ENCODE results near the gene ALX3.
"Not testable (repeated sequence)": the region's sequence is repeated elsewhere in the genome, so short reads cannot be mapped to it uniquely, and the experiment has no call there.

The ALX3 gene

DNA sequence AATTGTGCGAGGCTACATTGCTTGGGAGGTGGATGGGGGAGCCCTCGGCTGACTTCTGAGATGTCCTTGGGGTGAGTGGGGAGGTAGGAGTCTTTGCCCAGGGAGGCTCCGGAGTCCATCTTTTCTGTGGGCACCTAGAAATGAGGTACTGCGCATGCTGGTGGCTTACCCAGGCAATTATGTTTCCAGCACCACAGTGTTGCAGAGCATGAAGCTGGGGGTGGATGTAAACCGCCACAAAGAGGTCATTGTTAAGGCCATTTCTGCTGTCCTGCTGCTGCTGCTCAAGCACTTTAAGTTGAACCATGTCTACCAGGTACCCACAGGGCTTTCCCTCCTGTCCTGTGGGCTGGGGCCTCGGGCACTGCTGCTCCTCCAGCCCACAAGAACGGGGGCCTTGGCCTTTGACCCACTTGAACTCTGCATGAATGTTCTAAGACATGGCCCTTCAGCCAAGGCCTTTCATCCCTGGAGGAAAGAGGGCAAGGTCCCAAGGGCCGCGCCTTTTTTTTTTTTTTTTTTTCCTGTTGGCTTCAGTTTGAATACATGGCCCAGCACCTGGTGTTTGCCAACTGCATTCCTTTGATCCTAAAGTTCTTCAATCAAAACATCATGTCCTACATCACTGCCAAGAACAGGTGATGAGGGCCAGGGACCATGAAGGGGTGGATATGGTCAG lies 21.4 kb downstream of the ALX3 start:
- H3K27me3 Mint-ChIP-seq: no peaks in the 10 kb centered on the region
- peaks cover 64% of the 10 kb centered on the region for H3K36me3 Mint-ChIP-seq (ENCODE audit: low read depth)
- H3K9me3 Mint-ChIP-seq: no peaks in the 10 kb centered on the region
- H3K4me1 Mint-ChIP-seq (ENCODE audit: low read depth): no peaks in the 10 kb centered on the region
- no peak overlapping the region for H3K4me3 Mint-ChIP-seq
- H3K27ac Mint-ChIP-seq: no peak overlapping the region

DNA sequence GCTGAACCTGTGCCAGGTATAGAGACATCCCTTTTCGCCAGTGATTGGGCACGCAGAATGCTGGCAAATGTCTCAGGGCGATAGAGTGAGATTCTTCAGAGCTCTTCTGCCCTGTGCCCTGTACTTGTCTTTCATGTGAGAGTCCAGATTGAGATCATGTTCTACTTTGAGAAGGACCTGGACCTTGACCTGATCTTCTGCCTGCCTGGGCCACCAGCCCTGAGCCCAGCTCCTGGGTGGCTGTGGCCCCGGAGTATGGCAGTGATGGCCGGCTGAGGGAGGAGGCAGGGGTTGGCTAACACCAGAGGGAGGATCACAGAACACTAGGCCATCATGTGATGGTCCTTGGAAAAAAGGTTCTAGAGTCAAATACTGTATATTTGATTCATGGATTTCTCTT lies 22.2 kb downstream of the ALX3 start:
- H3K9me3 Mint-ChIP-seq: no peaks in the 10 kb centered on the region
- no peaks in the 10 kb centered on the region for H3K4me1 Mint-ChIP-seq (ENCODE audit: low read depth)
- H3K36me3 Mint-ChIP-seq (ENCODE audit: low read depth): peaks cover 60% of the 10 kb centered on the region
- no peak overlapping the region for H3K4me3 Mint-ChIP-seq
- H3K27me3 Mint-ChIP-seq: no peaks in the 10 kb centered on the region
- H3K27ac Mint-ChIP-seq: no peak overlapping the region

DNA sequence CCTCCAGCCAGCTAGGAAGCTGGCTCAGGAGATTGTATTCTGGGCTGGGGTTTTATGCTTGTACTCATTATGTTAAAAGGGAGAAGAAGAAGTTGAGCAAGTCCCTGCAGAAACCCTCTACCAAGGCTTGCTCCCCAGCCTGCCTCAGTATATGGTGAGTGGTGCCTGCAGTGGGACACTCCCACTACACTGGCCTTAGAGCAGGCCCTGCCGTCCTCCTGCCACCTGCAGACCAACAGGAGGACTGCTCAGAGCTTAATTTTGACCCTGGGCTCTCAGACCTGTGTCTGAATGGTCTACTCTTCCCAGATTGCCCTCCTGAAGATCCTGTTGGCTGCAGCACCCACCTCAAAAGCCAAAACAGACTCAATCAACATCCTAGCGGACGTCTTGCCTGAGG lies 23.0 kb downstream of the ALX3 start:
- no peaks in the 10 kb centered on the region for H3K4me1 Mint-ChIP-seq (ENCODE audit: low read depth)
- no peaks in the 10 kb centered on the region for H3K27me3 Mint-ChIP-seq
- no peak overlapping the region for H3K4me3 Mint-ChIP-seq
- H3K27ac Mint-ChIP-seq: no peak overlapping the region
- H3K36me3 Mint-ChIP-seq (ENCODE audit: low read depth): peaks cover 58% of the 10 kb centered on the region
- H3K9me3 Mint-ChIP-seq: no peaks in the 10 kb centered on the region

DNA sequence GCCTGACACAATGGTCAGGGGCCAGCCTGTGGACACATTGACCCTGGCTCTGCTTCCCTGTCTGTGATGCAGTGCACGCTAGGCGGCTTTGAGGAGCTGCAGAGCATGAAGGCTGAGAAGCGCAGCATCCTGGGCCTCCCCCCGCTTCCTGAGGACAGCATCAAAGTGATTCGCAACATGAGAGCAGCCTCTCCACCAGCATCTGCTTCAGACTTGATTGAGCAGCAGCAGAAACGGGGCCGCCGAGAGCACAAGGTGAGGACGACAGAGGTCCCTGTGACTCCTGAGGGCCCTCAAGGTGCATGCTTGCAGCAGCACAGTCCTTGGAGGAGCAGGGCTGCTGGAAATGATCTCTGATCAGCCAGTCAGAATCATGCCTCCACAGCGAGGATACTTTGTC lies 27.5 kb downstream of the ALX3 start:
- H3K9me3 Mint-ChIP-seq: no peaks in the 10 kb centered on the region
- peaks cover 3% of the 10 kb centered on the region for H3K4me1 Mint-ChIP-seq (ENCODE audit: low read depth)
- no peak overlapping the region for H3K27ac Mint-ChIP-seq
- H3K4me3 Mint-ChIP-seq: no peak overlapping the region
- peaks cover 67% of the 10 kb centered on the region for H3K36me3 Mint-ChIP-seq (ENCODE audit: low read depth)
- no peaks in the 10 kb centered on the region for H3K27me3 Mint-ChIP-seq

DNA sequence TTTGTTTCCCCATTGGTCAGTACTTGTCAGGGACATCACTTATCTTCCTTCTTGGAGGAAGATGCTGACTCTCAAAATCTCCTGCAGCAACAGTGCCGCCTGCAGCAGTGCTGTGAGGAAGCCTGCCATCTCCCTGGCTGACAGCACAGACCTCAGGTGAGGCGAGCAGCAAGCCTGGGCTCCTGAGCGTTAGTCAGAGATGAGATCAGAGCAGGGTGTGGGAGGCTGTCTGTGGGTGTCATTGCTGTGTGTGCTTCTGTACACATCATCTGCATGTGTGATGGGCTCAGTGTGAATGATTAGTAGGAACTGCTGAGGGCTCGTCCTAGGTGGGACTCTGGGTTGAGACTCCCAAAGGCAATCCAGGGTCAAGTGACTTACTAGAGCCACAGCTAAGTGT lies 29.9 kb downstream of the ALX3 start:
- Mint-ChIP-seq H3K27me3 (no peaks in the 10 kb centered on the region), H3K4me1 (ENCODE audit: low read depth) (peaks cover 18% of the 10 kb centered on the region), H3K36me3 (ENCODE audit: low read depth) (peaks cover 56% of the 10 kb centered on the region), H3K4me3 (no peak overlapping the region), H3K9me3 (no peaks in the 10 kb centered on the region), H3K27ac (no peak overlapping the region)

DNA sequence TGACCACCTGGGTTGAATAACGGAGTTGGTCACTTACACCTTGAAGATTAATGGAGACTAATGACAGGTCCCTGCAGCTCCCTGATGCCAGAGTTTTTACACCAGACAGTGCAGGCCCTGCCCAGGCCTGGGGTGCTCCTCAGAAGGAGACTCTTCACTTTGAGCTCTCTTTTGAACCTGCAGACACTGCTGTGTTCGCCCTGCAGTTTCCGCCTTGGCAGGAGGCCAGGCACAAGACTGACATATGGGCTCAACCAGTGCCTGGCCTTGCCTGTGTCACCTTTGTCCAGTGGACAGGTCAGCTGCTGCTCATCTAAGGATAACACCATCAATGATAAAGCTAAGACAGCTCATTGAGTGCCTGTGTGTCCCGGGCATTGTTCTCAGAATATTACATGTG lies 30.8 kb downstream of the ALX3 start:
- Mint-ChIP-seq H3K4me3 (no peak overlapping the region), H3K4me1 (ENCODE audit: low read depth) (peaks cover 24% of the 10 kb centered on the region), H3K36me3 (ENCODE audit: low read depth) (peaks cover 53% of the 10 kb centered on the region), H3K27ac (no peak overlapping the region), H3K27me3 (no peaks in the 10 kb centered on the region), H3K9me3 (no peaks in the 10 kb centered on the region)

DNA sequence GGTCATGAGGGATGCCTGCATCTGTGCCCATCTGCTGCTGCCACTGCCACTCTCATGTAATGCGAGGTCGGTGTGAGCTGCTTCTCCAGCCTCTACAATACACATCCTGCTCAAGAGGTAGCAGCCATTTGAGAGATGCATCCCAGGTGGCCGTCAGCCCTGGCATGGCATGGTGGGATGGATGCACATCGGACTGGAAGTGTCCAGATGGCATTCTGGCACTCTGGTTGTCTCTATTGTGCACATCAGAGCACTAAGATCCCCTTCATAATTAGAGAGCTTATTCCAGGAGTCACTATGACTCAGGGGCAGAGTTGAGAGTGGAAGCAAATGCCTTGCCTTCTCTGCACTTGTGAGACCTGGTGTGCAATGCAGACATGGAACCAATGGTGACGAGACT lies 32.2 kb downstream of the ALX3 start:
- Mint-ChIP-seq H3K4me3 (no peak overlapping the region), H3K9me3 (no peaks in the 10 kb centered on the region), H3K27me3 (no peaks in the 10 kb centered on the region), H3K4me1 (ENCODE audit: low read depth) (peaks cover 35% of the 10 kb centered on the region), H3K27ac (no peak overlapping the region), H3K36me3 (ENCODE audit: low read depth) (peaks cover 48% of the 10 kb centered on the region)

DNA sequence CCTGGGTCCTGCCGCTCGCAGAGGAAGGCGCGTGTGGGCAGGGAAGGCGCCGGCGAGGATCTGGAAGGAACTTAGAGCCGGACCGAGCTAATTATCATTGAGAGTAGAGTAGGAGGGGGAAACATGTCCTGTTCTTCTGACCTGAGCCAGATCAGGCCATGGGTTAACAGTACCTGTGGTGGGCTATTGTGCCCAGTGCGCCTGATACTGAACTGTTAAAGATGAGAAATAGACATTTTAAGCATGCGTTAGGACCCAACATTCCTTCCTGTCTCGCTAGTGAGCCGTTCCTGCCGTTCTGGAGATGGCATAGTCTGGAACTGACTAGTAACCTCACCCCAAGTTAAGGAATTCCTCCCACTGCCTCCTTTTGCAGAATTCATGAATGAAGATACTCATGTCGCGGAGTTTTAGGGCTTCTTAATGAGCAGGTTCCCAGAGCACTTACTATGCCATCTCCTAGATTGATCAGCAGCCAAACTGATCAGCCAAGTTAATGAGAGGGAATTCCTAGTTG lies 35.2 kb downstream of the ALX3 start:
- Mint-ChIP-seq H3K27me3 (no peaks in the 10 kb centered on the region), H3K36me3 (ENCODE audit: low read depth) (peaks cover 28% of the 10 kb centered on the region), H3K27ac (peak overlapping the region; percentile 81), H3K9me3 (no peaks in the 10 kb centered on the region), H3K4me3 (peak overlapping the region; percentile 94), H3K4me1 (ENCODE audit: low read depth) (peaks cover 45% of the 10 kb centered on the region)

DNA sequence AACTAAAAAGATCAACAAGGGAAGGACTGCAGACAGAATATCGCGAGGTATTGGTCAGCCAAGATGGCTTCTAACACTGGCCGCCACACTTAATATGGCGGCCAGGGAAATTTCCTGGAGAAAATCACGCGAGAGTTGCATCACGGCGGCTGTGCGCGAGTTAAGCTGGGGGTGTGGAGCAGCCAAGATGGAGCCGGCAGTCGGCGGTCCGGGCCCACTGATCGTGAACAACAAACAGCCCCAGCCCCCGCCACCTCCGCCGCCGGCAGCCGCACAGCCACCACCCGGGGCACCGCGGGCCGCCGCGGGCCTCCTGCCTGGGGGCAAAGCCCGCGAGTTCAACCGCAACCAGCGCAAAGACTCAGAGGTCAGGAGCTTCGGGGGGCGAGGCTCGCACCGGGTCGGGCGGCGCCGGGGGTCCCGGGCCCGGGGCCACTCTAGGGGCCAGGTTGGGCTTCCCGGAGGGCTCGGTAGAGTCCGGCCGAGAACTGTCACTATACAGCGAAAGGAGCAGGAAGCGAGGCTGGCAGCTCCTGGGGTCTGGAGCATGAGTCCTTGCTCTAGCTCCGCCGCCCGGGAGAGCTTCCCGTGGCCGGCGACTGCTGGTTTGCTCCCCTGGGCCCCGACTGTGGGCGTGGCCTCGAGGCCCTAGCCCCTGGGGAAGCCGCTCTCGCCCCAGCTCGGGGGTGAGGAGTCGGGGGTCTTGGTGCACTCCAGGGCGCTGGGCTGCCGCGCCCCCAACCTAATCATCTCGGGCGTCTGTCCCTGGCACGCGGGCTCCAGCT lies 35.8 kb downstream of the ALX3 start, which contains the start of gene STRIP1:
Gene STRIP1, plus strand, starts transcription at position 174 of the 785 bp plus-strand sequence. Its CDS starts 14 bp downstream, at position 188.
- H3K27ac Mint-ChIP-seq: peak within 1 kb of the TSS; percentile 84
- H3K4me3 Mint-ChIP-seq: peak within 1 kb of the TSS; percentile 94
- peaks cover 23% of the 10 kb centered on the region for H3K36me3 Mint-ChIP-seq (ENCODE audit: low read depth)
- H3K9me3 Mint-ChIP-seq: no peaks in the 10 kb centered on the region
- peaks cover 49% of the 10 kb centered on the region for H3K4me1 Mint-ChIP-seq (ENCODE audit: low read depth)
- no peaks in the 10 kb centered on the region for H3K27me3 Mint-ChIP-seq

DNA sequence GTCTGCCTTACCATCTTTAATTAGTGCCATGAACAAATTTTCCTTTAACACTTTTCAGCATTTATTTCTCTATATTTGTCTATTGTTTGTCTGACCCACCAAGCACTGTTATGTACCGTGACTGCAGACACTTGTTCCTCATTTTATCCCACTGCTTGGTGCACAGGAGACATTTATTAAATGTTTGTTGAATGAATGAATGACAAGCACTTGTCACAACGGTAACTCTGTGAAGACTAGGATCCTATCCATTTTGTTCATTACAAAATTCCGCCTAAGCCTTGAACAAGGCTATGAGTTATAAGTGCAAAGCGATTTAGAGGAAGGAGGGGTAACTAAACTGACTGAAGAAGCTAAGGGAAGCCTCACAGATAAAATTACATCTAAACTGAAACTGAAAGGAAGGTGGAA lies 36.4 kb downstream of the ALX3 start:
- H3K4me1 Mint-ChIP-seq (ENCODE audit: low read depth): peaks cover 49% of the 10 kb centered on the region

DNA sequence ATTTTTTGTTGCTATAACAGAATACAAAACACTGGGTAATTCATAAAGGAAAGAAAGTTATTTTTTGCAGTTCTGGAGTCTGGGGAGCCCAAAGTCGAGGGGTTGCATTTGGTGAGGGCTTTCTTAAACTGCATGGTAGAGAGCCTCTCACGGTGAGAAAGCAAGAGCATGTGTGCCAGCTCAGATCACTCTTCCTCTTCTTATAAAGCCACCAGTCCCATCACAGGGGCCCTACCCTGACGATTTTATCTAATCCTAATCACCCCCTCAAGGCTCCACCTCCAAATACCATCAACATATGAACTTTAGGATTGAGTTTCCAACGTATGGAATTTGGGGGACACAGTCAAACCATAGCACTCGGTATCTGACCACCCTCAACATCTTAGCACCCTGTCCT lies 37.1 kb downstream of the ALX3 start:
- peak overlapping the region; percentile 84 for H3K27ac Mint-ChIP-seq
- H3K9me3 Mint-ChIP-seq: no peaks in the 10 kb centered on the region
- H3K4me3 Mint-ChIP-seq: peak overlapping the region; percentile 82
- no peaks in the 10 kb centered on the region for H3K27me3 Mint-ChIP-seq
- peaks cover 11% of the 10 kb centered on the region for H3K36me3 Mint-ChIP-seq (ENCODE audit: low read depth)
- peaks cover 49% of the 10 kb centered on the region for H3K4me1 Mint-ChIP-seq (ENCODE audit: low read depth)

More for the DNA sequence above, 36.4 kb downstream of the ALX3 start:
- Mint-ChIP-seq H3K27me3 (no peaks in the 10 kb centered on the region), H3K4me3 (peak overlapping the region; percentile 82), H3K27ac (peak overlapping the region; percentile 84), H3K9me3 (no peaks in the 10 kb centered on the region), H3K36me3 (ENCODE audit: low read depth) (peaks cover 17% of the 10 kb centered on the region)

DNA sequence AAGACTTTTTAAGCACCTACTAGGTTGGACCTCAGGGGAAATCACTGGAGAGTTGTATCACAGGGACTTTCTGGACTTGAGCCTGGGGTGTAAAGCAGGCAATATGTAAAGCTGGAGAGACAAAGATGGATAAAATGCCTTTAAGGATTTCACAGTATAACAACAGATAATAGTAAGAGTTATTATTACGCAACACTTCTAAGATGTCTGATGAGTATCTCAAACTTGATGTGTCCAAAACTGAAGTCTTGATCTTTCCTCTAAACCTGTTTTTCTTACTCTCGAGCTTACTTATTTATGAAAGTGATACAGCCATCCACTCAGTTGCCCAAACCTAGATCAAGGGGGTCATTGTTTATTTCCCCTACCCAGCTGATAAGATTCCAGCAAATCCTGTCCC lies 38.1 kb downstream of the ALX3 start:
- Mint-ChIP-seq H3K9me3 (no peaks in the 10 kb centered on the region), H3K4me1 (ENCODE audit: low read depth) (peaks cover 49% of the 10 kb centered on the region), H3K27ac (no peak overlapping the region), H3K27me3 (no peaks in the 10 kb centered on the region), H3K36me3 (ENCODE audit: low read depth) (peaks cover 3% of the 10 kb centered on the region), H3K4me3 (no peak overlapping the region)

DNA sequence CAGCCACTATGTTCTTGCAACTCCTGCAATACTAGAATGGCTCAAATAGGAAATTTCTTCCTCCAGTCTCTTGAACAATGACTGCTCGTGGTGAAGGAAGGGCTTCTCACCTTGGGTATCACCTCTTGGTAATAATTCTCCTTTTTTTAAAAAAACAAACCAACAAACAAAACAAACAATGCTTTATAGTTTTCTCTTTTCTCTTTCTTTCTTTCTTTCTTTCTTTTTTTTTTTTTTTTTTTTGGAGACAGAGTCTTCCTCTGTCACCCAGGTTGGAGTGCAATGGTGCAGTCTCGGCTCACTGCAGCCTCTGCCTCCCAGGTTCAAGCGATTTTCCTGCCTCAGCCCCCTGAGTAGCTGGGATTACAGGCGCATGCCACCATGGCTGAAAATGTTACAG lies 39.8 kb downstream of the ALX3 start:
- not testable (repeated sequence) for H3K27me3 Mint-ChIP-seq; H3K36me3 Mint-ChIP-seq (ENCODE audit: low read depth); H3K9me3 Mint-ChIP-seq
- Mint-ChIP-seq H3K4me3 (peak overlapping the region; percentile 79), H3K27ac (peak overlapping the region; percentile 84), H3K4me1 (ENCODE audit: low read depth) (peaks cover 36% of the 10 kb centered on the region)

DNA sequence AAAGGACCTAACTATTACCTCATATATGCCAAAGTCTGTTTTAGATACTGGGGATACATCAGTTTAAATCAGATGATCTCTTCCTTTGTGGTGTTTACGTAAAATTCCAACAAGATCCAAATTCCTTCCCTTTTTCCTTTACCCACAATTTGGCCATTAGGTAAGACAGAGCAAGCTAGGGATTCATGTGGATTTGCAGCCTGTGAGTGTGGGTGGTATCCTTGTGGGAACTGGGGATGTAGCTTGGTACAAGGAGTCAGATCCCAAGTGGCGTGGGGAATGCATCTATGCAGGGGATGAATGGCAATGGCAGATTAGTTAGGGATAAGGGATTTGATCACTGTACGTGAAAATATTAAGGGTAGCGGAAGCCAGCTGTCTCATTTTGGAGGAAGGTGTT lies 45.9 kb downstream of the ALX3 start:
- Mint-ChIP-seq H3K4me3 (no peak overlapping the region), H3K9me3 (no peaks in the 10 kb centered on the region), H3K36me3 (ENCODE audit: low read depth) (peaks cover 46% of the 10 kb centered on the region), H3K4me1 (ENCODE audit: low read depth) (no peaks in the 10 kb centered on the region), H3K27ac (no peak overlapping the region), H3K27me3 (no peaks in the 10 kb centered on the region)

DNA sequence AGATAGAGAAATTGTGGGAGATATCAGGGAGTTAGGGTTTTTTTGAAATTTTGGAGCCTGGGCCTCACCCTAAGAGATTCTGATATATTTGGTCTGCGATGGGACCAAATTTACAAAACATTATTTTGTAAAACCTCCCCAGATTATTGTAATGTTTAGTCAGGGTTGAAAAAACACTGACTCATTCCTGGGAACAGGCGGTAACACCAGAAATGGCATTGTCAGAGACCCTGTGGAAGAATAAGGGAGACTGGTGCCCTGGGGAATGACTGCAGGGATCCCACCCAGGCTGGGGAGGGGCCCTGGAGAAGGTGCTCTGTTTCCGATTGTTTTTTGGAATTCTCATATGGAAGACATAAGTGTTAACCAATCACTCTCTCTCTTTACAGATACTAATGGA lies 49.2 kb downstream of the ALX3 start:
- no peak overlapping the region for H3K27ac Mint-ChIP-seq

More for the DNA sequence above, 49.2 kb downstream of the ALX3 start:
- H3K4me1 Mint-ChIP-seq (ENCODE audit: low read depth): no peaks in the 10 kb centered on the region
- no peaks in the 10 kb centered on the region for H3K27me3 Mint-ChIP-seq
- no peaks in the 10 kb centered on the region for H3K9me3 Mint-ChIP-seq
- no peak overlapping the region for H3K4me3 Mint-ChIP-seq
- peaks cover 79% of the 10 kb centered on the region for H3K36me3 Mint-ChIP-seq (ENCODE audit: low read depth)

Data from stimulated activated naive CD8-positive, alpha-beta T cell treated with anti-CD3 and anti-CD28 coated beads, Interleukin-15, Interleukin-2, amounts not matched to agents 100 ng/mL and 50 ng/mL, for 24 hours (primary cell).